ENCODE results near the gene SLC6A17. TPM values are rescaled to one million over a fixed set of nuclear protein-coding genes. Genes with fewer than 3 reads are reported as not detected.

Gene SLC6A17
- total RNA-seq, 1 donor, result under 0.01 TPM

GRCh38 chr1:110134050-110134595 is 16.2 kb upstream of the SLC6A17 start:
- no peak overlapping the region for H3K4me3 ChIP-seq (ENCODE audit: low read depth, low read length)
- TF ChIP-seq, protein P1, sequence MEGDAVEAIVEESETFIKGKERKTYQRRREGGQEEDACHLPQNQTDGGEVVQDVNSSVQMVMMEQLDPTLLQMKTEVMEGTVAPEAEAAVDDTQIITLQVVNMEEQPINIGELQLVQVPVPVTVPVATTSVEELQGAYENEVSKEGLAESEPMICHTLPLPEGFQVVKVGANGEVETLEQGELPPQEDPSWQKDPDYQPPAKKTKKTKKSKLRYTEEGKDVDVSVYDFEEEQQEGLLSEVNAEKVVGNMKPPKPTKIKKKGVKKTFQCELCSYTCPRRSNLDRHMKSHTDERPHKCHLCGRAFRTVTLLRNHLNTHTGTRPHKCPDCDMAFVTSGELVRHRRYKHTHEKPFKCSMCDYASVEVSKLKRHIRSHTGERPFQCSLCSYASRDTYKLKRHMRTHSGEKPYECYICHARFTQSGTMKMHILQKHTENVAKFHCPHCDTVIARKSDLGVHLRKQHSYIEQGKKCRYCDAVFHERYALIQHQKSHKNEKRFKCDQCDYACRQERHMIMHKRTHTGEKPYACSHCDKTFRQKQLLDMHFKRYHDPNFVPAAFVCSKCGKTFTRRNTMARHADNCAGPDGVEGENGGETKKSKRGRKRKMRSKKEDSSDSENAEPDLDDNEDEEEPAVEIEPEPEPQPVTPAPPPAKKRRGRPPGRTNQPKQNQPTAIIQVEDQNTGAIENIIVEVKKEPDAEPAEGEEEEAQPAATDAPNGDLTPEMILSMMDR (IDR thresholded peaks at IDR 0.05; ENCODE audit: insufficient read depth, low read depth, low read length), result no peak
- no peak for DNase-seq (ENCODE audit: low read depth)

GRCh38 chr1:110135246-110135645 is 15.0 kb upstream of the SLC6A17 start:
- TF ChIP-seq, protein P1 (IDR thresholded peaks at IDR 0.05; ENCODE audit: insufficient read depth, low read depth, low read length), result no peak
- H3K4me3 ChIP-seq (ENCODE audit: low read depth, low read length), result no peak overlapping the region
- no peak for DNase-seq (ENCODE audit: low read depth)

- H3K4me3 ChIP-seq (ENCODE audit: low read depth, low read length), result no peak overlapping the region
- TF ChIP-seq, protein P1 (IDR thresholded peaks at IDR 0.05; ENCODE audit: insufficient read depth, low read depth, low read length), result no peak
- DNase-seq (ENCODE audit: low read depth), result no peak
Observed at GRCh38 chr1:110135666-110136065, 14.6 kb upstream of the SLC6A17 start.

- no peak overlapping the region for H3K4me3 ChIP-seq (ENCODE audit: low read depth, low read length)
- TF ChIP-seq, protein P1 (IDR thresholded peaks at IDR 0.05; ENCODE audit: insufficient read depth, low read depth, low read length), result no peak
- no peak for DNase-seq (ENCODE audit: low read depth)
Observed at GRCh38 chr1:110136911-110137310, 13.4 kb upstream of the SLC6A17 start.

DNA sequence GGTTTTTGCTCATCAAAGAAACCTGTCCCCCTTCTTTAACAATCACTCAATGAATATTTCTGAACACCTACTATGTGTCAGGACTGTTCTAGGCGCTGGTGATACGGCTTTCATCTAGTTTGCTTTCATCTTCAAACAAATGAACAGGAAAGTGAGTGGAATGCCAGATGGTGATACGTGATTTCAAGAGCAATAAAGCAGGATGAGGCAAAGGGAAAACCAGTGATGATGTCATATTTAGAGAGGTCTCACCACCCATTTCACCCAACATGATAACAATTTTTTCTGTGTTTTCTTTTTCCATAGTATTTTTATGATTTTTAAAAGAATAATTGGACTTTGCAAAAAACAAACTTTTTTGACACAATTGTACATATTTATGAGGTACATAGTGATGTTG is 11.3 kb upstream of the SLC6A17 start:
- H3K4me3 ChIP-seq (ENCODE audit: low read depth, low read length), result no peak overlapping the region
- no peak for DNase-seq (ENCODE audit: low read depth)
- TF ChIP-seq, protein P1 (IDR thresholded peaks at IDR 0.05; ENCODE audit: insufficient read depth, low read depth, low read length), result no peak

- H3K4me3 ChIP-seq (ENCODE audit: low read depth, low read length), result no peak overlapping the region
- TF ChIP-seq, protein P1 (IDR thresholded peaks at IDR 0.05; ENCODE audit: insufficient read depth, low read depth, low read length), result no peak
- DNase-seq (ENCODE audit: low read depth), result no peak
Observed at GRCh38 chr1:110144366-110144765, 5.9 kb upstream of the SLC6A17 start.

- TF ChIP-seq, protein P1 (IDR thresholded peaks at IDR 0.05; ENCODE audit: insufficient read depth, low read depth, low read length), result peak; percentile 29
- no peak overlapping the region for H3K4me3 ChIP-seq (ENCODE audit: low read depth, low read length)
- DNase-seq (ENCODE audit: low read depth), result no peak
Observed at GRCh38 chr1:110148961-110149360, 1.3 kb upstream of the SLC6A17 start.

Data from fibroblast of villous mesenchyme (primary cell).